Stimulated activated CD8-positive, alpha-beta memory T cell treated with anti-CD3 and anti-CD28 coated beads, Interleukin-2, amount 100 ng/mL, for 48 hours (primary cell): ENCODE results near the gene SLC6A8.
"Not testable (repeated sequence)": the region's sequence is repeated elsewhere in the genome, so short reads cannot be mapped to it uniquely, and the experiment has no call there.

Source experiments
- DNase-seq, 2 donors: peaks; one replicate each; pipeline ENCODE4 v3.0.0-alpha.2; 2020; ENCODE audit warnings: low read depth in 2 of 2

SLC6A8 gene

DNA sequence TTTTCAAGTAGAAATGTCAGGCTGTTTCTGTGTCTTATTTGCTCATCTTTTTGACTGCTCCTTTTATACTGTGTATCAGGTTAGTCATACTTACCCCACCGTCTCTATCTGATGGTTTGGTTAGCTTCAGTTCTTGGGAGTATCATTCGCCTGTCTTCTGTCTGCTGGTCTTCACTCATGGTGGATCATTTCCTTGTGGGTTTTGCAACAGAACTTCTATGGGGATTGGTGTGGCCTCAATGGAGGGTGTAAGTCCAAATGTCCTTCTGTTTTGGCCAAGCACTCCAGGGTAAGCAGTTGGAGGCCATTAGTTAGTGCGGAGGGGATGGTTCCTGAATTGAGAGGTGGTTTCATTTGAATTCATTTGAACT is 44.1 kb downstream of the SLC6A8 start:
- no peak for DNase-seq

DNA sequence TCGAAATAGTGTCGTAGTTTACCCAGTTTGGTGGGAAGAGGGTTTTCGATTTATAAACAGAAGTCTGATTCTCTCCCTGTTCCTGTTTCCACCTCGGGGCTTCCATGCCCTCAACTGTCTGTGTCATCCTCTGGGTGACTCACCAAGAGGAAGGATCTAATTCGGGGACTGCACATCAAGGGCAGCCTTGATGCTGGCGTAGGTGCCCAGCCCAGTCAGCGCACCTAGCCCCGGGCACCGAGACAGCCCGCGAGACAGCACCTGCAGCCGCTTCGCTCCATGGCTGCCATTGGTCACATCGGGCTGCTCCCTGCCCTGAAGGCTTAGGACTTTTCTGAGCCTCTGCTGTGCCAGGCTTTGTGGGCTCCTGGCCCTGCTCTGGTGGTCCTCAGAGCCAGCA is 44.7 kb downstream of the SLC6A8 start:
- no peak for DNase-seq

DNA sequence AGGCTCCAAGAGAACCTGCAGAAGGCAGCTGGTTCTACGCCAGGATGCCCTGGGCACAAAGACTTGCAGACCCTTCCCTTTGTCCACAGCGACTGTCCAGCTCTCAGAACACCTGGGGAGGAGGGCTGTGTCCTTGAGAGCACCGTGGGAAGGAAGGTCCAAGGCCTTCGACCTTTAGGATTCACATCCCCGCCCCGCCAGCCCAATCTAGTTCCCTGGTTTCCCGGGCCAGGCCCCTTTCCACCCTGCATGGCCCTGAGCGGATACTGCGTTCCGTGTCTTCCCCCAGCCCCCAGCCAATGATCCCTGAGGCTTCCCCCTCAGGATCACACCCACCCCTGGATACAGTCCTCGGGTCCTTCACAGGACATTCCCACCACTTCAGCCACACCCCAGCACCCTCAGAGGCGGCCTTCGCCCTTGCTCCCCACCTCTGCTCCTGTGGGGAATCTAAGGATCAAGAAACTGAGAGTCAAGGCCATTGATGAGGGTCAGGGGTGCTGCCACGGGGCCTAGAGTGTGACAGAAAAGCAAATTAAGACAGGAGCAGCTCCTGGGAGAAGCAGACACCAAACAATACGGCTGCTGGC is 46.0 kb downstream of the SLC6A8 start:
- no peak for DNase-seq

DNA sequence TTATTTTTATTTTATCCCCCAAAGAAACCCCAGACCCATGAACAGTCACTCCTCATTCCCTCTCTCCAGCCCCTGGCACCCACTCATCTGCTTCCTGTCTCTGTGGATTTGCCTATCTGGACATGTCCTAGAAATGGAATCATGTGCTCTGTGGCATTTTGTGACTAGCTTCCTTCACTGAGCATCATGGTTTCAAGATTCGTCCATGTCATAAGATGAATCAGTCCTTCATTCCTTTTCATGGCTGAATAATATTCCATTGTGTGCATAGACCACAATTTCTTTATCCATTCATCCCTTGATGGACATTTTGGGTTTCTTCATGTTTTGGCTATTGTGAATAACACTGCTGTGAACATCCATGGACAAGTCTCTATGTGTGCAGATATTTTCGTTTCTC is 47.1 kb downstream of the SLC6A8 start:
- DNase-seq, result no peak

DNA sequence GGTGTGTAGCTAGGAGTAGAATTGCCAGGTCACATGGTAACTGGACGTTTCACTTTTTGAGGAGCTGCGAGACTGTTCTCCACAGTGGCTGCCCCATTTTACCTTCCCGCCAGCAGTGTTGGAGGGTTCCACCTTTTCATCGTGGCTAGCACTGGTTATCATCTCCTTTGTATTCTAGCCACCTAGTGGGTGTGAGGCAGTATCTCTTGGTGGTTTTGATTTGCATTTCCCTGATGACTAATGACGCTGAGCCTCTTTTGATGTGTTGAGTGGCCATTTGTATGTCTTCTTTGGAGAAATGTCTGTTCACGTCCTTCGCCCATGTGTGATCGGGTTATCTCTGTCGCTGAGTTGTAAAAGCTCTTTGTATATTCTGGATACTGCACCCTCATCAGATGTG is 47.5 kb downstream of the SLC6A8 start:
- DNase-seq, result no peak

DNA sequence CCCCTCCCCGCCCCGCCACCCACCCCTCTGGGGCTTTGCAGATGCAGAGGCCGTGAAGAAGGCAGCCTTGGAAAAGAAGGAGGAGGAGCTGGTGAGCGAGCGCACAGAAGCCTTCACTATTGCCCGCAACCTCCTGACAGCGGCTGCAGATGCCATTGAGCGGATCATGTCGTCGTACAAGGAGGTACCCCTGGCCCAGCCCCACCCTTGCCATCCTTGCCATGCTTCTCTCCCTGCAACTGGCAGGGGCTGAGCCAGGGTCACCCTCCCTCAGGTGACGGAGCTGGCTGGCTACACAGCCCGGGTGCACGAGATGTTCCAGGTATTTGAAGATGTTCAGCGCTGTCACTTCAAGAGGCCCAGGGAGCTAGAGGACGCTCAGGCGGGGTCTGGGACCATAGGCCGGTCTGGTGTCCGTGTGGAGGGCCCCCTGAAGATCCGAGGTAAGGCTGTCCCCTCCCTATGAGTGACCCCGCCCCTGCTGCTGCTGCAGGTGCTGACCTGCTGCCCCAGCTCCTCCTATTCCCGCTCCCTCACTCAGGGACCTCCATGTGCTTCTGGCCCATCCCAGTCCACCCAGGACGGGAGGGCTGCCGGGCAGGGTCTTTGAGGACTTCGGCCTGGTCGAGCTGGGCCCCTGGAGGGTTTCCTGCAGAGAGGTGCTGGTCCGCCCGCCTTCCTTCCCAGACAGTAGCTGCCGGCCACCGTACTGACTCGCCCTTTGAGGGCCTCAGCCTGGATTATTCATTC is 48.5 kb downstream of the SLC6A8 start:
- DNase-seq, result no peak

DNA sequence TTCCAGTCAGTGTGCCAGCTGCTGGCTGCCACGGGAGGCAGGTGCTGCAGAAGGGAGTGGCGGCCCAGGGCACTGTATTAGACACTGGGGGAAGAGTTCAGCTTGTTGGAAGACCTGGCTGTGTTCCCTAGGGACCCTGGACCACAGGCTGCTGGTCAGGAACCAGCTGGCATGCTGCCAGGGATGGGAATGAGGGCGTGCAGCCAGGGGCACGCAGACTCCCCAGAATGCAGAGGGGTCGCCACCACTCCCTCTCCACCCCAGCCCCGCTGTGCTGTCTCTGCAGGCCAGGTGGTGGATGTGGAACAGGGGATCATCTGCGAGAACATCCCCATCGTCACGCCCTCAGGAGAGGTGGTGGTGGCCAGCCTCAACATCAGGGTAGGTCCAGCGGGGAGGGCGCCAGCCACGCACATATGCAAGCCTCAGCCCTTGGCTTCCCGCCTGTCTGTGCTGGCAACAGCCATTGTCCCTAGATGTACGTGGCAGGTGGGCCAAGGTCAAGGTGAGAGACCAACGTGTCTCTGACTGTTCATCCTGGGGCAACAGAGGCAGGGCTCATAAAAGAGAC is 49.2 kb downstream of the SLC6A8 start:
- DNase-seq, result no peak

DNA sequence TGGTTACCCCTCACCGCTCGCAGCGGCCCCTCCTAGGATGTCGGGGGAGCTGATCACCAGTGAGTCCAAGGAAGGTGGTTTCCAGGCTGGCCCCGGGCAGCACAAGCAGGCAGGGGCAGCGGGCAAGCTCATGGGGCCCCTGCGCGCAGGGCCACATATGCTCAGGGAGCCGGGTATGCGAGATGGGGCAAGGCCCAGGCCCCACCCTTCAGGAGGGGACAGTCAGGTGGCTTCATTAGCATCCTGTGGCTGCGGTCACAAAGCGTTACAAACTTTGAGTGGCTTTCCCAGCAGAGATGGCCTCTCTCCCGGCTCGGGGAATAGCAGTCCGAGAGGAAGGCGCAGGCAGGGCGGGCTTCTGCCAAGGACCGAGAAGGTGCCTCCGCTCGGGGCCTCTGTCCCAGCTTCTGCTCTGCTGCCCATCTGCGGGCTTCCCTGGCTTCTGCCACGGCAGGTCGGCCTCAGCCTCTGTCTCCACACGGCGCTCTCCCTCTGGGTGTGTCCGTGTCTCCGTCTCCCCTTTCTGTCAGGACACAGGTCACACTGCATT is 50.4 kb downstream of the SLC6A8 start:
- no peak for DNase-seq

DNA sequence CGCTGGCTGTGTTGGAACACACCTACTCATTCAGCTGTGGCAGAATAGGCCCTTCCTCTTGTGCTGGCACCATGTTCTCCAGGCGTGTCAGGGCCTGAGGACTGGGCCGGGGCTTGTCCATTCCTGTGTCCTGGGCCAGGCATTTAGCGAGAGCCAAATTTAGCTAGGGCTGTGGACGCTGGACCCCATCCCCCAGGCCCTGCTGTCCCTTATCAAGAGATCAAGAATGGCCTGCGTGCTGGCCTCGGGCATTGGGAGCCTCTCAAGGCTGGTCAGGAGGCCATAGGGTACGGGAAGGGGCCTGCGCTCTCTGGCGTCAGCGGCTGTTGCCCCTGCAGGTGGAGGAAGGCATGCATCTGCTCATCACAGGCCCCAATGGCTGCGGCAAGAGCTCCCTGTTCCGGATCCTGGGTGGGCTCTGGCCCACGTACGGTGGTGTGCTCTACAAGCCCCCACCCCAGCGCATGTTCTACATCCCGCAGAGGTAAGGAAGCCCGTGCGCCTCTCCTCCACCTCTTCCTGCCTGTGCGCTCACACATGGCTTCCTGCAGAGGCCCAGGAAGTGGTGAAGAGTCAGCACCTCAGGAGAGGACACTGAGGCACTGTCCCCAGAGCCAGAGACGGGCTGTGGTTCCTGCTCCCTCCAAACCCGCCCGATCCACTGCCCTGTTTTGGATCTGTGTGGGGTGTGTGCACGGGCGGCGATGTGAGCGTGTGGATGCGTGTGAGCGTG is 52.2 kb downstream of the SLC6A8 start:
- no peak for DNase-seq

DNA sequence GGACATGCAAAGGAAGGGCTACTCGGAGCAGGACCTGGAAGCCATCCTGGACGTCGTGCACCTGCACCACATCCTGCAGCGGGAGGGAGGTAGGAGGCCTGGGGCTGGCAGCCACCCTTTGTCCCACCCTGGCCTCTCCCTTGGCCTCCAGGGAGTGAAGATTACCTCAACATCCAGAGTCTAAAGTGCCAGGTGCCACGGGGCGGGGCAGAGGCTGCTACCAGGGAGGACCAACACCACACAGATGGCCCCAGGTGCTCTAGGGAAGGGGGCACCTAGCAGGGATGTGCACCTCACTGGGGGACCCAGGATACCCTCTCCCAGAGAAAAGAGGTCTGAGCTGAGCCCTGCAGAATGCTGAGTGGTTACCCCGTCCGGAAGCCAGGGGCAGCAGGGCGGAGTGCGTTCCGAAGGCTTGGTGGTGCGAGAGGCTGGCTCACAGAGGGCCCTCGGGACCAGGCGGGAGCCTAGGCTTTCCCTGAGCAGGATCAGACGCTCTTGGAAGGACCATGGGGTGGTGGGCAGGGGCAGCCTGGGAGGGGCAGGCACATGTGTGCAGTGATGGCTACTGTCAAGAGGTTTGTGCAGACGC is 53.0 kb downstream of the SLC6A8 start:
- DNase-seq, result no peak

DNA sequence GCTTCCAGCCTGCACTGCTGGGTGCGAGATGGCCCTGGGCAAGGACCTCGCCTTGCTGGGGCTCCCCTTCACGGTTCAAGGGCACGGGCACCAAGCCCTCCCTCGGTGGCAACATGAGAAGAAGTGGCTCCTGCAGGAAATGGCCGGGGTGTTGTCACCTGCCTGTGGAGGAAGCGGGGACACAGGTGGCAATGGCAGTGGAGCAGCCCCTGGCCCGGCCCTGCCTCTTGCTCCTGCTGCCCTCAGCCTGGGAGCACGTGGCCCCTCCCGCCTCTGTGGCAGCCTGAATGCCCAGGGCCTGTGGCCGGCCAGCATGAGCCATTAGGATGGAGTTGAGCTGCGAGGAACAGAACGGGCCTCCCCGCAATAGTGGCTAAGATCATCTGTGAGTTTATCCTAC is 53.7 kb downstream of the SLC6A8 start:
- no peak for DNase-seq

DNA sequence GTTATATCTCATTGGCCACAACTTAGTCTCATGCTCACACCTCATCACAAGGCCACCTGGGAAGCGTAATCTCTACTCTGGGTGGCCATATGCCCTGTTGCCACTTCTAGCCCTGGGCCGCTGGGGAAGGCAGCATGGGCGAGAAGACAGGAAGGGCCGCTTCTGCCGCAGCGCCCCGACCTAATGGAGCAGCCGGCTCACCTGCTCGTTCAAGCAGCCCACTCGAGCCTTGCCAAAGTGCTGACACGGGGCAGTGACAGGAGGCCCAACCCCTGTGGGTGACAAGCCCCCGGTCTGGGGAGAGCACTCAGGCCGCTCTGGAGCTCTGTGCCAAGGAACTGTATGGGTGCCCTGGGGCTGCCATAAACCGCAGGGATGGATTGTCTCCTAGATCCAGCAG is 54.4 kb downstream of the SLC6A8 start:
- DNase-seq, result not testable (repeated sequence)

DNA sequence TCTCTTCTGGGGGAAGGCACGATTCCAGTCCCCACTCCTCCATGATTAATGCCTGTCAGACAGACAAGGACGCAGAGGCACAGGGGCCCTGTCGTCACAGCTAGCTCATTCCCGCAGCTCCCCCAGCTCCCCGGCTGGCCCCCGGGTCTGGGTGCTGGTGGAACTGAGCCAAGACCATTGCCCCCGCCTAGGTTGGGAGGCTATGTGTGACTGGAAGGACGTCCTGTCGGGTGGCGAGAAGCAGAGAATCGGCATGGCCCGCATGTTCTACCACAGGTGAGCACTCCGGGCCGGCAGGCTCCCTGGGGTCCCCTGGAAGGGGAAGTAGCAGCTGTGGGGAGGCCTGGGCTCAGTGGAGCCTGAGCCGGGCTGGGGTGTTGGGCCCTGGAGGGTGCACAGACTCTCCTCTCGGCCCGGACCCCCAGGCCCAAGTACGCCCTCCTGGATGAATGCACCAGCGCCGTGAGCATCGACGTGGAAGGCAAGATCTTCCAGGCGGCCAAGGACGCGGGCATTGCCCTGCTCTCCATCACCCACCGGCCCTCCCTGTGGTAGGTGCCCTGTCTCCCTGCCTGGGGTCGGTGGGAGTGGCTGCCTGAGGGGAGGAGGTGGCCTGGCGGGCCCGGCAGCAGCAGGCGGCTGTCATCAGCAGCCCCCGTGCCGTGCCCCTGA is 55.2 kb downstream of the SLC6A8 start:
- DNase-seq, result not testable (repeated sequence)

DNA sequence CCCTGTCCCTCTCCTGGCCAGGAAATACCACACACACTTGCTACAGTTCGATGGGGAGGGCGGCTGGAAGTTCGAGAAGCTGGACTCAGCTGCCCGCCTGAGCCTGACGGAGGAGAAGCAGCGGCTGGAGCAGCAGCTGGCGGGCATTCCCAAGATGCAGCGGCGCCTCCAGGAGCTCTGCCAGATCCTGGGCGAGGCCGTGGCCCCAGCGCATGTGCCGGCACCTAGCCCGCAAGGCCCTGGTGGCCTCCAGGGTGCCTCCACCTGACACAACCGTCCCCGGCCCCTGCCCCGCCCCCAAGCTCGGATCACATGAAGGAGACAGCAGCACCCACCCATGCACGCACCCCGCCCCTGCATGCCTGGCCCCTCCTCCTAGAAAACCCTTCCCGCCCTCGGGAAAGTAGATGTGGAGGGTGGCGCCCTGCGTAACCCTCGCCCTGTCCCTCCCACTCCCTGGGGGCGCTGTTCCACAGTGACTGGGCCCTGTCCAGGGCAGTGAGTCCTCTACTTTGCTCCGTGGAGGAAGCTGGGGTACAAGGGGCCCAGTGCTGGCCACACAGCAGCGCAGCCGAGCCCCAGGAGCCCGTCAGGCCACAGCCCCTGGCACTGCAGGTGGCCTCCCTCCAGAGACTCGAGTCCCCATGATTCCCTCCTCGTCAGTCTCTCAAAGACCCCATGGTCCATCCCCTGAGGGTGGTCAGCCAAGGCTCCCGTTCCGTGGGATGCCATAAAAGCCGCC is 55.9 kb downstream of the SLC6A8 start:
- not testable (repeated sequence) for DNase-seq

DNA sequence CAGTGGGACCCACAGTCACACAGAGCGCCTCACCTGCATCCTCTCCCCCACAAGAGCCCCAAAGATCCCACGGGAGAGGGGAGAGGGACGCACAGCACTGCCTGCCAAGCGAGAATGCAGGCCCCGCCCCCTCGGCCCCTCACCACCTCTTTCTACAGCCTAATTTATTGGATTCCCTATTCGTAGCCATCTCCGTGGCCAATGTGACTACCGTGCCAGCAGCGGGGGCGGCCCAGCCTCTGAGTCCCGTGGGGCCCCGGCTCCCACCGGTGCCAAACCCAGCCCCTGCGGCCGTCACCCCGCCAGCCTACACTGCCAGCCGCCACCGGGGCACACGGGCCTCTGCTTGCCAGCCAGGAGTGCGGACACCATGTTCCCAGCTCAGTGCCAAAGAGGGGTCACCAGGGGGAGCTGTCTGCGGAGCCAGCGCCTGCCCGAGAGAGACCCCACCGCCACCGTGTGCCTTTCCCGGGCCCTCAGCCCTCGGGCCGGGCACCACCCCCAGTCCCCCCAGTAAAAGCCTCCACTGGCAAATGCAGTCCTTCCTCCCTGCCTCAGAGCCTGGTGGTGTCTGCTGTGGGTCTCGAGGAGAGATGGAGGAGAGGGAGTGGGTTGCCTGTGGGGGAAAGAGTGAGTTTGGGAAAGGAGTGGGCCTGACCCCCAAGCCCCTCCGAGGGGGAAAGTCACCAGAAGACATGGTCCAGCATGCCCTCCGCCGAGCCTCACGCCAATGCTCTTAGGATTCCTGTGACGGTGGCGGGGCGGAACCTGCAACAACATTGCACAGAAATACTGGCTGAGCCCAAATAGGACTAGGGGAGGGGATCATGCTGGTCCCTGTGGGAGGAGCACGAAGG is 56.7 kb downstream of the SLC6A8 start:
- no peak for DNase-seq

DNA sequence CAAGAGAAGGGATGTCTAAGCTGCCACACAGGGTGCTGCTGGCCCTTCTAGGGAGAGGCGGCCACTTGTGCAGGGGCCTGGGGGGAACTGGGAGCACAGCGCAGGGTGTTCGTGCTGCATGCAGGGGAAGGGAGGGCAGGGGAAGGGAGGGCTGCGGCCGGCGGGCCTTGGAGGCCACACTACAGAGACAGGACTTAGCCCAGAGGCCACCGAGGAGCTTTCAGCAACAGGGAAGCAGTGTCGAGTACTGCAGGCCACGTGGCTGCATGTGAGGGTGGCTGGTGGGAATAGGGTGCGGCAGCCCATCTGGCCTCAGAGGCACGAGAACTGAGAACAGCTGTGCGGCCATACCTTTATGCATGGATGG is 57.3 kb downstream of the SLC6A8 start:
- DNase-seq, result not testable (repeated sequence)
